ENCODE data around the gene RTP4. TPM values are rescaled to one million over a fixed set of nuclear protein-coding genes. Genes with fewer than 3 reads are reported as not detected.

The RTP4 gene
- polyA plus RNA-seq, 1 experiment, result 0.16 TPM

- ChIA-PET CTCF (interaction anchor here (1.0 to 1.5 kb wide), 2 partner anchors 9 to 48 kb away, joined by 3 to 7 read pairs; no protein-coding TSS in a partner anchor), POLR2A (no interaction called here)
- TF ChIP-seq CTCF (IDR thresholded peaks at IDR 0.05; ENCODE audit: insufficient read depth, low read depth, low read length), result no peak
- Histone ChIP-seq H3K4me3 (ENCODE audit: low read depth, low read length) (no peak overlapping the region), H3K27me3 (ENCODE audit: control insufficient read depth, insufficient read depth, low read length) (no peaks in the 10 kb centered on the region; the same call in 1 of the 2 replicates), H3K36me3 (ENCODE audit: control insufficient read depth, insufficient read depth, low read length) (no peaks in the 10 kb centered on the region)
- DNase-seq (ENCODE audit: low read depth), result no peak
Measured at GRCh38 chr3:187367561-187368103, 553 bp upstream of the RTP4 start.

DNA sequence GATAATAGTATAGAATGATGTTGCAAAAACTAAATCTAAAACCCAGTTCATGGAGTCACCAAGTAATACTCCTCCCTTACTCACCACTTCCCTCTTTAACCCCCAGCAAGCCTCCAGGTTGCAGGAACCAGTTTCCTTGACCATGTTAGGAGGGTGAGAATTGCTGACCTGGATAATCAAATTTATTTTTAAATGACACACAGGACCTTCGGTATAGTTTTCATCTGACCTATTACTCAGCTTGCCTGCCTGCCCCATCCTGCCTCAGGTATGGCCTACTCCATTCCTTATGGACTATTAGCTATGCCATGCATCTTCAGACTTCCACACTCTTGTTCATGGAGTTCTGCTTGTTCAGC, 883 bp downstream of the RTP4 start:
- no peak overlapping the region for H3K4me3 ChIP-seq (ENCODE audit: low read depth, low read length)
- POLR2A ChIA-PET, result no interaction called here
- no peak for DNase-seq (ENCODE audit: low read depth)
- CTCF ChIA-PET, result interaction anchor here (0.6 to 1.0 kb wide), 2 partner anchors 17 to 46 kb away, joined by 3 read pairs; no protein-coding TSS in a partner anchor
- TF ChIP-seq CTCF (IDR thresholded peaks at IDR 0.05; ENCODE audit: insufficient read depth, low read depth, low read length), result no peak
- H3K36me3 ChIP-seq (ENCODE audit: control insufficient read depth, insufficient read depth, low read length), result no peaks in the 10 kb centered on the region
- H3K27me3 ChIP-seq (ENCODE audit: control insufficient read depth, insufficient read depth, low read length), result no peaks in the 10 kb centered on the region; the same call in 1 of the 2 replicates

- no peaks in the 10 kb centered on the region; the same call in 1 of the 2 replicates for H3K27me3 ChIP-seq (ENCODE audit: control insufficient read depth, insufficient read depth, low read length)
- H3K36me3 ChIP-seq (ENCODE audit: control insufficient read depth, insufficient read depth, low read length), result no peaks in the 10 kb centered on the region
- TF ChIP-seq CTCF (IDR thresholded peaks at IDR 0.05; ENCODE audit: insufficient read depth, low read depth, low read length), result no peak
- DNase-seq (ENCODE audit: low read depth), result no peak
- no peak overlapping the region for H3K4me3 ChIP-seq (ENCODE audit: low read depth, low read length)
- POLR2A ChIA-PET, result interaction anchor here (0.6 kb wide), 1 partner anchor 121 kb away, joined by 4 read pairs; no protein-coding TSS in a partner anchor
- CTCF ChIA-PET, result interaction anchor here (0.6 kb wide), 1 partner anchor 303 kb away, joined by 3 read pairs; no protein-coding TSS in a partner anchor
Measured at GRCh38 chr3:187370051-187370450, 1.9 kb downstream of the RTP4 start.

DNA sequence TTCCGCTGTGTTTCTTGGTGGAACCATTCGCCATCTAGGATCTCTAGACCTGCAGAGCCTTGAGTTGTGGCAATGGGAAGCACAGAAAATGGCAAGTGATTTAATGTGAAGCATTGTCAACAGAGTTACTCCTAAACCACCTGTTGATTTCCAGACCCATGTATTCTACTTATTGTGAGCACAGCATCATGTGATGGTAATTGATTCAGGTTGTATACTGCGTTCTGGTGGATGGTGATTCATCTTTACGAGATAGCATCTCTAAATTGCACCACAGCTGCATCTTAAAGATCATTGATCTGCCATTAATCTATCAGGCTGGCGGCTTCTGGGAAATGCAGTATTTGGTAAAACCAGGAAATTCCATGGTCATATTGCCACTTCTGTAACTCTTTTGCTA, 7.4 kb downstream of the RTP4 start:
- no peak for DNase-seq (ENCODE audit: low read depth)
- H3K27me3 ChIP-seq (ENCODE audit: control insufficient read depth, insufficient read depth, low read length), result no peaks in the 10 kb centered on the region
- no peak overlapping the region for H3K4me3 ChIP-seq (ENCODE audit: low read depth, low read length)
- ChIA-PET CTCF (interaction anchor here (1.7 kb wide), 1 partner anchor 11 kb away, joined by 3 read pairs; no protein-coding TSS in a partner anchor), POLR2A (no interaction called here)
- no peaks in the 10 kb centered on the region for H3K36me3 ChIP-seq (ENCODE audit: control insufficient read depth, insufficient read depth, low read length)
- TF ChIP-seq CTCF (IDR thresholded peaks at IDR 0.05; ENCODE audit: insufficient read depth, low read depth, low read length), result no peak

DNA sequence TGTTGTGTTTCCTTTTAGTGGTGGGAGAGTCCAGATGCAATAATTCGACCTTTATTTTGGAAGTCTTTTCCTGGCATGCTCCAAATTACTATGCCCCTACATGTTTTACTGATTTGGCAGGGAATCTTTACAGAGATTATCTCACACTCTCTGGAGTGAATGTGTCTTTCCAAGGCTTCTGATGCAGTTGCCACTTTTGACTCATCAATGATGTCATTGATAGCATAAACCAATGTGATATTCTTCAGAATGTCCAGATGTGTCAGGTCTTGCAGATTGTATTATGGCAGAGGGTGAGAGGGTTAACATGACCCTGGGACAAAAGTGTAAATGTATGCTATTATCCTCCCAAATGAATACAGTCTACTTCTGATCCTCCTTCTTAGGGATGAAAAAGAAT, 9.7 kb downstream of the RTP4 start:
- DNase-seq (ENCODE audit: low read depth), result no peak
- ChIA-PET CTCF (interaction anchor here (1.0 to 2.0 kb wide), 2 partner anchors 14 to 19 kb away, joined by 3 to 6 read pairs; no protein-coding TSS in a partner anchor), POLR2A (no interaction called here)
- no peak for TF ChIP-seq CTCF (IDR thresholded peaks at IDR 0.05; ENCODE audit: insufficient read depth, low read depth, low read length)
- Histone ChIP-seq H3K36me3 (ENCODE audit: control insufficient read depth, insufficient read depth, low read length) (no peaks in the 10 kb centered on the region), H3K27me3 (ENCODE audit: control insufficient read depth, insufficient read depth, low read length) (no peaks in the 10 kb centered on the region), H3K4me3 (ENCODE audit: low read depth, low read length) (no peak overlapping the region)

Measured in BJ (cell line).